Measurements from ENCODE around the gene TNS1. TPM values are rescaled to one million over a fixed set of nuclear protein-coding genes. Genes with fewer than 3 reads are reported as not detected.

The TNS1 gene
- total RNA-seq, 1 donor from 2014 or later, result 59.2 TPM

DNA sequence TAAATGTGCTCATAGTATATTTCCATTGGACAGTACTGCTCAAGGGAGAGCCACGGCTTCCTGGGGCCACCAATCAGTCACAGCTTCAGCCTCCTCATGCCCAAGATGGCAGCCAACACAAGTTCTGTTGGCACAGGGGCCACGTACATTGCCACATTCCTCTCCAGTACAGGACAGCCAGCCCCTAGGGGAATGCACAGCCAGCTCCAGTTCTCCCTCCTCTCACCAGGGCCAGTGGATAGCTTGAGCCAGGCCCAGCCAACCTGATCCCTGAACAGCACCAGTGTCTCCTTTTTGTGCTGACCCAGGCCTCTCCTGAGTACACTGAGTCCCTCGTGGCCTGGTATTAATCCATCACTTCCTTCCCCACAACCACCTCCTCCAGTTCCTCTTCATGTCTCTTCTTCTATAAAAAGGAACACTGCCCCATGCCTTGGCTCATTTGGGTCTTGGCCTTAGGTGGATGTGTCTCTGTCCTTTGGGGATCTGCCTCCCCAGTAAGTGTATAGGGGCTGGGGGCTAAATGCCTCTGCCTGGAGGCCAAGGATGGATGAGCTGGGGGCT, 168.7 kb downstream of the TNS1 start:
- DNase-seq (ENCODE audit: extremely low spot score, unreplicated experiment), result no peak
- TF ChIP-seq, protein P1, sequence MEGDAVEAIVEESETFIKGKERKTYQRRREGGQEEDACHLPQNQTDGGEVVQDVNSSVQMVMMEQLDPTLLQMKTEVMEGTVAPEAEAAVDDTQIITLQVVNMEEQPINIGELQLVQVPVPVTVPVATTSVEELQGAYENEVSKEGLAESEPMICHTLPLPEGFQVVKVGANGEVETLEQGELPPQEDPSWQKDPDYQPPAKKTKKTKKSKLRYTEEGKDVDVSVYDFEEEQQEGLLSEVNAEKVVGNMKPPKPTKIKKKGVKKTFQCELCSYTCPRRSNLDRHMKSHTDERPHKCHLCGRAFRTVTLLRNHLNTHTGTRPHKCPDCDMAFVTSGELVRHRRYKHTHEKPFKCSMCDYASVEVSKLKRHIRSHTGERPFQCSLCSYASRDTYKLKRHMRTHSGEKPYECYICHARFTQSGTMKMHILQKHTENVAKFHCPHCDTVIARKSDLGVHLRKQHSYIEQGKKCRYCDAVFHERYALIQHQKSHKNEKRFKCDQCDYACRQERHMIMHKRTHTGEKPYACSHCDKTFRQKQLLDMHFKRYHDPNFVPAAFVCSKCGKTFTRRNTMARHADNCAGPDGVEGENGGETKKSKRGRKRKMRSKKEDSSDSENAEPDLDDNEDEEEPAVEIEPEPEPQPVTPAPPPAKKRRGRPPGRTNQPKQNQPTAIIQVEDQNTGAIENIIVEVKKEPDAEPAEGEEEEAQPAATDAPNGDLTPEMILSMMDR (conservative IDR thresholded peaks at IDR 0.05), result no peak
- no peaks in the 10 kb centered on the region for H3K27me3 Mint-ChIP-seq
- H3K4me1 Mint-ChIP-seq (ENCODE audit: unreplicated experiment), result peaks cover 30% of the 10 kb centered on the region
- H3K27ac Mint-ChIP-seq, result no peak overlapping the region
- H3K36me3 Mint-ChIP-seq, result peaks cover 14% of the 10 kb centered on the region
- H3K9me3 Mint-ChIP-seq, result no peaks in the 10 kb centered on the region
- no peak overlapping the region for H3K4me3 Mint-ChIP-seq

DNA sequence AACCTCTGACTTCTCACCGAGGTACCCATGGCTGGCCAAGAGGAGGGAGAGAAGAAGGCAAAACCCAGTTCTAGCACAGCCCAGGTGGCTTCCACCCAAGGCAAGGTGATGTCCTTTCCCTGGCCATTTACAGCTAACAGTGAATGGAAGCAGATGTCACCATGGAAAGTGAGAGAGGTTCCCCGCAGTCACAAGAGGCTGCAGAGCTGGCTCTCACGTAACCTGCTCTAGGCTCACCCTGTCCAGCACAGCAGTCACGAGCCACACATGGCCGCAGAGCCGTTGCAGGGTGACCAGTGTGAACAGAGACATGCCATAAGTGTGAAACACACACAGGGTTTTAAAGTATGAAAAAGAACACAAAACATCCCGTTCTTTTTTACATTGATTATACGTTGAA, 169.4 kb downstream of the TNS1 start:
- no peak for DNase-seq (ENCODE audit: extremely low spot score, unreplicated experiment)
- TF ChIP-seq, protein P1 (conservative IDR thresholded peaks at IDR 0.05), result no peak
- Mint-ChIP-seq H3K27ac (no peak overlapping the region), H3K4me3 (no peak overlapping the region), H3K36me3 (peaks cover 17% of the 10 kb centered on the region), H3K4me1 (ENCODE audit: unreplicated experiment) (peaks cover 30% of the 10 kb centered on the region), H3K27me3 (no peaks in the 10 kb centered on the region), H3K9me3 (no peaks in the 10 kb centered on the region)

DNA sequence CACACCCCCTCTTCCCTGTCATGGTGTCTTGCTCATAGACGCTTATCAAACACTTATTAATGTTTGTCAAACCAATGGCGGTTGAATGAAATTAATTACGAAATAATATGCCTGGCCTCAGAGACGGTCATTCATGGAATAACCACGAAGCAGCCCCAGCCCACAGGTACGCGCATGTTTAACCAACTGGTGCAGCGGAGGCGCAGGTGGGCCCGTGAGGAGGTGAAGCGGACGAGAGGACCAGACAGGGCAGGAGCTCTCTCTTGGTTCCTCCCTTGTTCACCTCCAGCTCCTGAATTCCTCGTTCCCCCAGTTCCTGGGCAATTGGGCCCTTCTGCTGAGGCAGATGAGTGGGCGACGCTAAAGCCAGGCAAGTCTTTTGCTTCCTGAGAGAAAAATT, 169.8 kb downstream of the TNS1 start:
- H3K9me3 Mint-ChIP-seq, result no peaks in the 10 kb centered on the region
- no peak for DNase-seq (ENCODE audit: extremely low spot score, unreplicated experiment)
- peaks cover 26% of the 10 kb centered on the region for H3K4me1 Mint-ChIP-seq (ENCODE audit: unreplicated experiment)
- H3K27me3 Mint-ChIP-seq, result no peaks in the 10 kb centered on the region
- no peak overlapping the region for H3K4me3 Mint-ChIP-seq
- H3K27ac Mint-ChIP-seq, result no peak overlapping the region
- TF ChIP-seq, protein P1 (conservative IDR thresholded peaks at IDR 0.05), result no peak
- H3K36me3 Mint-ChIP-seq, result peaks cover 17% of the 10 kb centered on the region

DNA sequence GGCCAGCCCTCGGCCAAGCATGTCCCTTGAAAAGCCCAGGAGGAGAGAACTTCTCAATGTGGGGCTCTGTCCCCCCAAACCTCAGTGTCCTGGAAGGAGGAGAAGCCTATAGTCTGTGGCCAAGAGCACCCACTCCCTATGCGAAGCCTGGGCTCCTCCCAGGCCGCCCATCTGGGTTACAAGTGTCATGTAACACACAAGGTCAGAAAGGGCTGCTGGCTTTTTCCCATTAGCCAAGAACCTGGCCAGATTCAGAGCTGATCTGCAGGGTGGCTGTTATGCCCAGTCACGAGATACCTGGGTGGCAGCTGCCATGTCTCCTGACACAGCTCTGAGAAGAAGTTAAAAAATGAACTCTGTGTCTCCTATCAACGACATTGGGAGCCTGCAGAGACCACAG, 170.7 kb downstream of the TNS1 start:
- Mint-ChIP-seq H3K27me3 (no peaks in the 10 kb centered on the region), H3K27ac (no peak overlapping the region), H3K4me3 (no peak overlapping the region), H3K4me1 (ENCODE audit: unreplicated experiment) (peaks cover 17% of the 10 kb centered on the region), H3K9me3 (no peaks in the 10 kb centered on the region), H3K36me3 (peaks cover 17% of the 10 kb centered on the region)
- TF ChIP-seq, protein P1 (conservative IDR thresholded peaks at IDR 0.05), result no peak
- DNase-seq (ENCODE audit: extremely low spot score, unreplicated experiment), result no peak

DNA sequence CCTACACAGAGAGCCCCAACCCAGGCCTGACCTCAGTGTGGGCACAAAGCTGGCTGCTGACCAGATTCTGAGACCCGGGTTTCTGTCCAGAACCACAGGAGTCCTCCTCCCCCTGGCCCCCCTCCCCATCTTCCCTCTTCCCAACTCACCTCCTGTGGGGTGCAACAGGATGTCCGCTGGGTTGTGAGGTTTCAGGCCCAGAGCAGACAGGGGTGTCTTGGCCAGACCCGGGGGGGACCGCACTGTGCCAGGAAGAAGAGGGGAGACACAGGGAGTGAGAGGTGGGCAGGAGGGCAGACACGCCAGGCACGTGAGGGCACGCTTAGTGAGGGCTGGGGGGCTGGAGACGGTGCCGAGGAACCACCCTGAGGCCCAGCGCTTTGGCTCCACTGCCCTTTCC, 171.5 kb downstream of the TNS1 start:
- Mint-ChIP-seq H3K36me3 (peaks cover 14% of the 10 kb centered on the region), H3K27ac (no peak overlapping the region), H3K4me1 (ENCODE audit: unreplicated experiment) (peaks cover 9% of the 10 kb centered on the region), H3K9me3 (no peaks in the 10 kb centered on the region), H3K27me3 (no peaks in the 10 kb centered on the region), H3K4me3 (no peak overlapping the region)
- DNase-seq (ENCODE audit: extremely low spot score, unreplicated experiment), result no peak
- TF ChIP-seq, protein P1 (conservative IDR thresholded peaks at IDR 0.05), result no peak

DNA sequence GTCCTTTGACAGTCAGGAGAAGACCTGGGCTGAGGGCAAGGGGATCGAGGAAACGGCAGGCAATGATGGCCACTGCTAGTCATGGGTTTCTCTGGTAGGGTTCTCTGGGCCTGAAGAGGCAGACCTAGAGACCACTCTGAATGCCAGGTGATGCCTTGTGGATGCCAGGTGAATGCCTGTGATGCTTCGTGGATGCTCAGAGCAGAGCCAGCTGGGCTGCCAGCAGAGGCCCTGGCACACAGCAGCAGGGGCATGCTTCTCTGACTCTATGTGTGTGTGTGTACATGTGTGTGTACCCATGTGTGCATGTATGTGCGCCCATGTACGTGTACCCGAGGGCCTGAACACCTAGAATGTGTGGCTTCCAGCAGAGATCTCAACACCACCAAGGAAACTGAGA, 172.0 kb downstream of the TNS1 start:
- Mint-ChIP-seq H3K27ac (no peak overlapping the region), H3K27me3 (no peaks in the 10 kb centered on the region), H3K4me1 (ENCODE audit: unreplicated experiment) (peaks cover 5% of the 10 kb centered on the region), H3K36me3 (peaks cover 17% of the 10 kb centered on the region), H3K9me3 (no peaks in the 10 kb centered on the region), H3K4me3 (no peak overlapping the region)
- TF ChIP-seq, protein P1 (conservative IDR thresholded peaks at IDR 0.05), result no peak
- DNase-seq (ENCODE audit: extremely low spot score, unreplicated experiment), result no peak

Measured in type B pancreatic cell (in vitro differentiated cells).